GM13976 (cell line): Measurements from ENCODE around the gene TFRC.

Experiments
- DNase-seq: peaks from one replicate; pipeline ENCODE4 v3.0.0; 2012; ENCODE audit warnings: low spot score
- CTCF ChIP-seq: IDR thresholded peaks from 2 replicates; pipeline ENCODE4 v1.5.1; 2012; ENCODE audit warnings: borderline replicate concordance, mild to moderate bottlenecking; ENCODE audit not compliant: insufficient read depth; ENCODE audit errors: extremely low read depth, missing control alignments, control extremely low read depth
- in situ Hi-C: fragments of 300-500 bp; cut with MboI; formaldehyde crosslinking; loops from one replicate; pipeline ENCODE4 v1.12.0; 2022; ENCODE audit warnings: low sequenced_read_pairs, mixed read lengths, inconsistent platforms; ENCODE audit not compliant: unreplicated experiment

TFRC gene

GRCh38 chr3:196081834-196082618, at the start of gene TFRC:
TFRC (minus strand) TSS chr3:196082090; CDS start chr3:196077099, 4,991 bp downstream.
- DNase-seq = peak; percentile 100
- TF ChIP-seq CTCF = no peak
- in situ Hi-C loops = no loop called here

- TF ChIP-seq CTCF = no peak
- DNase-seq = no peak
- in situ Hi-C loops = no loop called here
Measured at GRCh38 chr3:196128172-196128843, 46.4 kb upstream of the TFRC start.

GRCh38 chr3:196127308-196128040, 45.6 kb upstream of the TFRC start:
- no peak for TF ChIP-seq CTCF
- no peak for DNase-seq
- in situ Hi-C loops = no loop called here

GRCh38 chr3:196124608-196125007, 42.7 kb upstream of the TFRC start:
- TF ChIP-seq CTCF = no peak
- in situ Hi-C loops = no loop called here
- DNase-seq = no peak

- no peak for TF ChIP-seq CTCF
- in situ Hi-C loops = no loop called here
- no peak for DNase-seq
Measured at GRCh38 chr3:196122688-196123046, 40.8 kb upstream of the TFRC start.

- DNase-seq = no peak
- in situ Hi-C loops = no loop called here
- TF ChIP-seq CTCF = no peak
Measured at GRCh38 chr3:196122021-196122687, 40.3 kb upstream of the TFRC start.
